ENCODE measurements around the gene BCAM. TPM values are rescaled to one million over a fixed set of nuclear protein-coding genes. Genes with fewer than 3 reads are reported as not detected.
A peak's percentile ranks its signal among the peaks of the same experiment; 100 is the strongest.
"Not testable (repeated sequence)": the region's sequence is repeated elsewhere in the genome, so short reads cannot be mapped to it uniquely, and the experiment has no call there.

The BCAM gene
- total and polyA plus RNA-seq, 2 donors = 35.3 to 77.4 TPM

DNA sequence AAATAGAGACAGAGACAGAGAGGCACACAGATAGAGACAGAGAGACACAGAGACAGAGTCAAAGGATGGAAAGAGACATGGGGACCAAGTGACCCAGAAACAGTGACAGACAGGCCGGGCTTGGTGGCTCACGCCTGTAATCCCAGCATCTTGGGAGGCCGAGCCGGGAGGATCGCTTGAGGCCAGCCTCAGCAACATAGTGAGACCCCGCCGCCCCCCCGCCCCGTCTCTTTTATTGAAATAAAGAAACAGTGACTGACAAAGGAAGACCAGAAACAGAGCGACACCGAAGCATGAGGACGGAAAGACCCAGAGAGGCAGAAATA is 36.3 kb downstream of the BCAM start:
- 10% methylated on average over 12 of the region's 12 CpGs for WGBS
- no peak for DNase-seq (ENCODE audit: extremely low spot score)
- no peak overlapping the region for H3K4me3 ChIP-seq (ENCODE audit: low read depth, low read length)

DNA sequence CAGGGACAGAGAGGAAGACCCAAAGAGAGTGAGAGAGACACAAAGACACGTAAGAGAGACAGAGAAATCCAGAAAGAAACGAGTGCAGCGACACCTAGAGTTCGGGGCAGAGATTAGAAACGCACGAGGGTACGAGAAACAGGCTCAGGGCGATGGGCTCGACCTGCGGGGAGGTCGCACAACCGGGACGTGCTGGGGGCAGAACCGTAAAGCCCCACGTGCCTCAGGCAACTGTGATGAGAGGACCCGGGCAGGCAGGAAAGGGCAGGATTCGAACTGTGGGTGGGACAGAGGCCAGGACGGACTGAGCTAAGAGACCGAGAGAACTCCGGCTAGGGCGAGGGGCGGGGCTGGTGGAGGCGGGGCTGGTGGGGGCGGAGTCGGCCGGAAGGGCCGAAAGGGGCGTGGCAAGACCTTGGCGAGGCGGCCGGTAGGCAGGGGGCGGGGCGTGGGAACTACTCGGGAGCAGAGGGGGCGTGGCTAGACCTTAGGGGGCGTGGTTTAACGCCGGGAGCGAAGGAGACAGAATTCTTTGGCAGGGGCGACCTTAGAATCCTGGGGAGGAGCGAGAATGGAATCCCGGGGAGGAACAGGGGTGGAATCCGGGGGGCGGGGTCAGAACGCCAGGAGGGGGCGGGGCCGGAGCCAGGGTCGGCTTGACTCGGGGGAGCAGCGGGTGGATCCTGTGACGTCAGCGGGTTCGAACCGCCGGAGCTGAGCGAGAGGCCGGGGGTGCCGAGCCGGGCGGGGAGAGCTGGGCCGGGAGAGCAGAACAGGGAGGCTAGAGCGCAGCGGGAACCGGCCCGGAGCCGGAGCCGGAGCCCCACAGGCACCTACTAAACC is 36.9 kb downstream of the BCAM start, which contains the start of gene NECTIN2:
NECTIN2 (plus strand) TSS at position 686 of the 843 bp plus-strand sequence. CDS start 229 bp downstream, outside the sequence.
- DNase-seq (ENCODE audit: extremely low spot score) = peak; percentile 98
- peak within 1 kb of the TSS; percentile 95 for H3K4me3 ChIP-seq (ENCODE audit: low read depth, low read length)
- 1% methylated on average over 67 of the region's 67 CpGs for WGBS
- peak within 1 kb of the TSS; percentile 88 for H3K27ac ChIP-seq (ENCODE audit: low read depth)
- H3K36me3 ChIP-seq (ENCODE audit: insufficient read depth) = no peaks in the 10 kb centered on the region
- H3K4me1 ChIP-seq (ENCODE audit: insufficient read depth) = no peaks in the 10 kb centered on the region

More for the DNA sequence above, 36.3 kb downstream of the BCAM start:
- H3K27ac ChIP-seq (ENCODE audit: low read depth) = no peak overlapping the region
- H3K36me3 ChIP-seq (ENCODE audit: insufficient read depth) = no peaks in the 10 kb centered on the region
- no peaks in the 10 kb centered on the region for H3K4me1 ChIP-seq (ENCODE audit: insufficient read depth)

DNA sequence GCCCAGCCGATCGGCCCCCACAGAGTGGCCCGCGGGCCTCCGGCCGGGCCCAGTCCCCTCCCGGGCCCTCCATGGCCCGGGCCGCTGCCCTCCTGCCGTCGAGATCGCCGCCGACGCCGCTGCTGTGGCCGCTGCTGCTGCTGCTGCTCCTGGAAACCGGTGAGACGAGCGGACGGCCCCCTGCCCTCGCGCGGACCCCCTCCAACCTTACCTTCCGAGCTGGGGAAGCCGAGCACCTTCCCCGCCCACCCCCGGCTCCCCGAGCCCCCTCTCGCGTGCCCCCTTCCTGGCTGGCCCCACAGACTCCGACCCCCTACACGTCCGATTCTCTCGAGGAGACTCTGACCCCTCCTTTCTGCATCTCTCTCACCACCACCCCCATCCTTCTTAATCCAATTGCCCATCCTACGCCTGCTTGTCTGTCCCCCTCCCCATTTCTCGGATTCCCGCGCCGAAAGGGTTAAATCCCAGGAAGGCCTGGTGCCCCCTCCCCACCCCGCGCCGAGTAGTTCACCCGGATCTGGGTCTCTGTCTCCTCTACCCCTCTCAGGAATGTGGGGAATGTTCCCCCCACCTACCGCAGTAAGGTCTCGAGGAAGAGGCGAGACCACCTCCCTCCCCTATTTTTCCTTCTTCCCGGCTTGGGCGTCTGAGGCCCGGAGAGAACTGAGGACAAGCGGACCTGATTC is 37.7 kb downstream of the BCAM start:
- Histone ChIP-seq H3K36me3 (ENCODE audit: insufficient read depth) (no peaks in the 10 kb centered on the region), H3K4me3 (ENCODE audit: low read depth, low read length) (peak overlapping the region; percentile 95), H3K4me1 (ENCODE audit: insufficient read depth) (no peaks in the 10 kb centered on the region), H3K27ac (ENCODE audit: low read depth) (peak overlapping the region; percentile 78)
- DNase-seq (ENCODE audit: extremely low spot score) = peak; percentile 23
- 1% methylated on average over 51 of the region's 51 CpGs for WGBS

DNA sequence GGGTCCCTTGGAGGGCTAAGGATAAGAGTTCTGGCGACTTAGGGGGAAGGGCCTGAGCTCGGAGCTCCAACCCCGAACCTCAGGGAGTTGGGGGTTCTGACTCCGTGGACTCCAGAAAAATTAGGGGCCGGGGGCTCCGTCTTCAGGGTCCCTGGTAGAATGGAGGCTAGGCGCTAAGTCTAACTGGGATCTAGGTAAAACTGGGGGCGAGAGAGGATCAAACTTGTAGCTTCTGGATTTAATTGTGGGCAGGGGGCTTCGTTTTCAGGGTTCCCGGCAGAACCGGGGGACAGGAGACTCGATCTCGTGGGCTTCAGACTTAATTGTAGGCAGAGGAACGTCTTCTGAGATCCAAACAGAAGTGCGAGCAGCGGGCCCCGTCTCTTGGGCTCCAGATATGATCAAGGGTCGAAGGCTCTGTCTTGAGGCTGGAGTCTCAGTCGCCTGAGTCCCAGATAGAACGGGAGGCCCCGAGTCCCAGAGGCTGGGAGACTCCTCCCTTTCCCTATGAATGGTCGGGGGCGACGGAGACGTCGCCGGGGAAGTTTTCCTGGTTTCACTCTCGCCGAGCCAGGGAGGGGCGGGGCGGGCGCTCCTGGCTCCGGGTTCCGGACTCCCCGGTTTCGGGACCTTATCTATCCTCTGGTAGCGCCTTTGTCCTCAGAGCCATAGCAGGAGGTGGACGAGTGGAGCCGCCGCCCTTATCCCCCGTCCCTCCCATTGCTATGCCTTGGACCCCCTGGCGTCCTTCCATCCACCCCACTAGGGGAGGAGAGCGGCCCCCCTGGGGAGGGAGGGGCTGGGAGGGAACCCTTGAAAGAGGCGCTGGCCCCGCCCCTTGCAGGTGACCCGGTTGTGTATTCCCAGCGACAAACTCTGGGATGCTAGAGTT is 38.5 kb downstream of the BCAM start:
- peak overlapping the region; percentile 88 for H3K27ac ChIP-seq (ENCODE audit: low read depth)
- peak; percentile 31 for DNase-seq (ENCODE audit: extremely low spot score)
- H3K36me3 ChIP-seq (ENCODE audit: insufficient read depth) = no peaks in the 10 kb centered on the region
- 1% methylated on average over 47 of the region's 47 CpGs for WGBS
- H3K4me3 ChIP-seq (ENCODE audit: low read depth, low read length) = peak overlapping the region; percentile 95
- H3K4me1 ChIP-seq (ENCODE audit: insufficient read depth) = no peaks in the 10 kb centered on the region

DNA sequence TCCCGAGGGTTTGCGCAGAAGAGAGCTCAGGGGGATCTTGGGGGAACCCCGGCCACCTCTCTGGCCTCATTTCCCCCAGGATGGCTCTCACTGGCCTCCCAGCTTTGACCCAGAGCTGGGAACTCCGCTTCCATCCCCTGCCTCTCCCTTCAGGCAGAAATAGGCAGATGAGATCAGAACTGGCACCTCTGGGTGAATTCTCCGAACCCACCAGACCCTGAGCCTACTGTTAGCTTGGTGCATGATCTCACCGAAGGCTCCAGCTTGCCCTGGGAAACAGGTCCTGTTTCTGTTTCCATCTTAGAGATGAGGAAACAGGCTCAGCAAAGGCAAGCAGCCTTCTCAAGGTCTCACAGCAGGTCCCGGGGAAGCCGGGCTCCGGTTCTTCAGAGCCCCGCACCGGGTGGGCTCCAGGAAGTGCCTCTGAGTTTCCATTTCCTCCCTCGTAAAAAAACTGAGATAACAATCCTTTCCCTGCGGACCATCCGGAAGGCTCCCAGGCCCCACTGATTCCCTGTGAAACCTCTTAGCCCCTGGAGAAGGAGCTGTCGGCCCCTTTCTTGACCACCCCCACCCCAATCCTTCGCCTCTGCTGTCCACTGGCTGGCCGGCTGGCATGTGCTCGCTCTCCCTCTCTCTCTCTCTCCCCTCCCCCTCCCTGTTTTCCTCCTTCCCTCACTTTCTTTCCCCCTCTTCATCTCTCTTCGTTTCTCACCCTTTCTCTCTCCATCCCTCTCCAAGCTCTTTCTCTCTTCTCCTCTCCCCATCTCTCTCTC is 39.3 kb downstream of the BCAM start:
- peak overlapping the region; percentile 88 for H3K27ac ChIP-seq (ENCODE audit: low read depth)
- H3K36me3 ChIP-seq (ENCODE audit: insufficient read depth) = no peaks in the 10 kb centered on the region
- peak overlapping the region; percentile 95 for H3K4me3 ChIP-seq (ENCODE audit: low read depth, low read length)
- DNase-seq (ENCODE audit: extremely low spot score) = peak; percentile 31
- no peaks in the 10 kb centered on the region for H3K4me1 ChIP-seq (ENCODE audit: insufficient read depth)
- 12% methylated on average over 19 of the region's 19 CpGs for WGBS

DNA sequence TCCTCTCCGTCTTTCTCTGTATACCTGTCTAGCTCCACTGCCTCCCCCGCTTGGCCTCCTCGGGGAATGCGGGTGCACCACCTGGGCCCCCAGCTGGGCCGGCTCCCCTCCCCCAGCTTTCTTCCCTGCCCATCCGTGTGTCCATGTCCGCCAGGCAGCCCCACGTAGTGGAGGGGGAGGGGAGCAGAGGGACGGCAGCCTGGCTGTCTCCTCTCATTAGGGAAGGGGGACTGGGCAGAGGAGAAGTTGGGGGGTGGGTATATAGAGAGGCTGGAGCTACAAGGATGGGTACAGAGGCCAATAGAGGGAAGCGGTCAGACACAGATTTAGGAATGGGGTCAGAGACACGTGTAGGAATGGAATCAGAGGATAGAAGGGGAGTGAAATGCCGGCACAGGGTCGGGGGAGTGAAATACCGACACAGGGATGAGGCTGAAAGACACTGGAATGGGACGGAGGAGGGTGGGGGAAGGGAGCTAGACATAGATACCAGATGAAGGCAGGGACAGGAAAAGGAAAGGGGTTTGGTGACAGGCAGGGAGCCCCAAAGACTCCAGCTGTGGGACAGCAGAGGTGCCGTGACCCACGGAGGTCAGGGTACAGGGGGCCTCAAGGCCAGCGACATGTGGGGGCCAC is 40.0 kb downstream of the BCAM start:
- Histone ChIP-seq H3K36me3 (ENCODE audit: insufficient read depth) (no peaks in the 10 kb centered on the region), H3K4me3 (ENCODE audit: low read depth, low read length) (peak overlapping the region; percentile 95), H3K4me1 (ENCODE audit: insufficient read depth) (no peaks in the 10 kb centered on the region), H3K27ac (ENCODE audit: low read depth) (peak overlapping the region; percentile 19)
- 24% methylated on average over 18 of the region's 18 CpGs for WGBS
- DNase-seq (ENCODE audit: extremely low spot score) = no peak

DNA sequence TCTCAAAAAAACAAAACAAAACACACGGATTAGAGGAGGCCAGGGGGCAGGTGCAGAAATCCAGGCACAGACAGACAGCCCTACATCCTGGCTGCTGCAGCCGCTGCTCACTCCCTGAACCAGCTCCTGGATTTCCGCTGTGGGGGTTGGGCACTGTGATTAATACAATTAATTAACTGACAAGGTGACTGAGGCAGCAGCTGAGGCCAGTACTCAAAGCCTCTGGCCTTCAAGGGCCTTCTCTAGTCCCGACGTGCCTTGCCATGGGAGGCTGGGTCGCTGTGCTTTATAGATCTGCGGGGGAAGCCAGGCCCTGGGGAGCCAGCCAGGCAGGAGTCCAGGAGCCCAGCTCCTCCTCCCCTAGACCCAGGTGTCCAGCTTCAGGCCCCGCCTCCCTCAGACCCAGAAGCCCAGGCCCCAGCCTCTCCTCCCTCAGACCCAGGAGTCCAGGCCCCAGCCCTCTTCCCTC is 41.8 kb downstream of the BCAM start:
- Histone ChIP-seq H3K36me3 (ENCODE audit: insufficient read depth) (no peaks in the 10 kb centered on the region), H3K4me1 (ENCODE audit: insufficient read depth) (no peaks in the 10 kb centered on the region), H3K4me3 (ENCODE audit: low read depth, low read length) (no peak overlapping the region), H3K27ac (ENCODE audit: low read depth) (no peak overlapping the region)
- WGBS = 61% methylated on average over 8 of the region's 8 CpGs
- no peak for DNase-seq (ENCODE audit: extremely low spot score)

DNA sequence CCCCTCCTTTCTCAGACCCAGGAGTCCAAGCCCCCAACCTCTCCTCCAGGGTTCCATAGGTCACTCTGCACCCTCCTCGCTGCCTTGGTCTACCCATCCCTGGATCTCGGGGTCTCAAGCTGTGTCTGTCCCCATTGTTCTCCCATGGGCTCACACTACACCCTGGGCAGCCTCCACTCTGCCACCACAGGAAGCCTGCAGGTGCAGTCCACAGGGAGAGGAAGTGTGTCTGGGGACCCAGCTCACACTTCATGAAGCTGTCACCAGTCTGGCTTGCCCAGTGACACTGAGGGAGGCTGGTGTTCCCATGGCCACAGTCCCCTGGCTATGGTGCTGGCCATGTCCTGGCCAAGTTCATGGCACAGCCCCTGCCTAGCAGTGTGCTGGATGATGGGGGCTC is 42.5 kb downstream of the BCAM start:
- whole genome bisulfite sequencing = 81% methylated on average over 2 of the region's 2 CpGs
- H3K27ac ChIP-seq (ENCODE audit: low read depth) = no peak overlapping the region
- DNase-seq (ENCODE audit: extremely low spot score) = no peak
- no peaks in the 10 kb centered on the region for H3K4me1 ChIP-seq (ENCODE audit: insufficient read depth)
- no peaks in the 10 kb centered on the region for H3K36me3 ChIP-seq (ENCODE audit: insufficient read depth)
- H3K4me3 ChIP-seq (ENCODE audit: low read depth, low read length) = no peak overlapping the region

DNA sequence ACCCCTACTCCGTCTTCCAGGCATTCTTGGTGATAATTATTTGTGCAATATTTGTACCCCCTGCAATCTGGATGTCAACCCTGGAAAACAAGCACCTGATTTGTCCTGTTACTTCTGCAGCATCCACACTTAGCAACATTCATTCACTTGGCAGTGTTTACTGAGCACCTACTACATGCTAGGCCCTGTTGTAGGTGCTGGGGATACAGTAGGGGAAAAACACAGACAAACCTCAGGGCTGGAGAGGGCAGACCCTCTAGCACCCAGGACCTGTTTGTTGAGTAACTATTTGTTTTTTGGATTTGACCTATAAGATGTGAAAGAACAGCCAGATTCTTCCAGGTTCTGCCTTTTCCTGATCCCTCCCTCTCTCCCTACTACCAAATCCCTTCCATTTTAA is 46.7 kb downstream of the BCAM start:
- 98% methylated on average over 1 of the region's 1 CpG for WGBS
- Histone ChIP-seq H3K4me1 (ENCODE audit: insufficient read depth) (no peaks in the 10 kb centered on the region), H3K36me3 (ENCODE audit: insufficient read depth) (no peaks in the 10 kb centered on the region), H3K27ac (ENCODE audit: low read depth) (no peak overlapping the region), H3K4me3 (ENCODE audit: low read depth, low read length) (no peak overlapping the region)
- no peak for DNase-seq (ENCODE audit: extremely low spot score)

DNA sequence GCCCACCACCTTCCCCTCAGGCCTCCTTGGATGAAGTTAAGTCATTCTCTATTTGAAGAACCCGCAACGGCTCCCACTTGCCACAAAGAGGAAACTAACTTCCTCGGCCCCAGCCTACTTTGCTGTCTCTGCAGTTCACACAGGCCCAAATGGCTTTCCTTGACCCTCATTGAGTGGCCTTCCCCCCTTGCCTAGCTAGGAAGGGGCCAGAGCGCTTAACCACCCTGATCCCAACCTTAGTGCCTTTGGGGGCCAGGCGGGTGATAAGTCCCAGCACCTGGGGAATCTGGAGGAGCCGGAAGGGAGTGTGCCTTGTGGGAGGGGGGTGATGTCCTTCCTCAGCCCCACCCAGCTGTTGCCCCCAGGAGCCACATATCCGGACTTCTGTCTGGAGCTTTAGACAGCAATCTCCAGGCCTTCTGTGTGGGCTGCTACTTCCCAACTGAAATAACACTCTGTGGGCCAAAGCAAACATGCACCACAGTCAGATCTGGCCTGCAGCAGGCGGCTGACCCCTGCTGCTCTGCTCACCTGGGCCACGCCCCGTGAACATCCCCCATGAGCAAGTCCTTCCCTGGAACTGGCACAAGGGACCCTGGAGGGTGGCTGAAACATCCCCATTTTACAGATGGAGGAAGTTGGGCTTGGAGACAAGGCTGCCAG is 47.6 kb downstream of the BCAM start:
- WGBS = 70% methylated on average over 10 of the region's 10 CpGs
- H3K27ac ChIP-seq (ENCODE audit: low read depth) = no peak overlapping the region

DNA sequence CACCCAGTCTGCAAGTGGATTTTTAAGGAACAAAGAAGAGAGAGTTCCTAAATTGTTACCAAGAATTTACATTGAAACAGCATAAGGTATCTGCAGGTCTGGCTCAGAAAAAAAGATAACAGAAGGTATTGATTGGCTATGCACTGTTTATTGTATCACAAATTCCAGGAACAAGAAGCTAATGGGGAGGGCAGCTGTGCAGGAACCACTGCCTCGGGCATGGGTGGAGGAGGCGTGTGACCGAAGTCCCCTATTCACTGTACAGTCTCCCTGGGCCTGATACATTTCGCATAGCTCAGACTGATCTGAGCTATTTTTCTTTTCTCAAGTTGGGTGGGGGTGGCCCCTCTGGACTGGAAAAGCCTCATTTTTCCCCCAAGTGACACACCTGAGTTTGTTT is 48.9 kb downstream of the BCAM start:
- H3K4me1 ChIP-seq (ENCODE audit: insufficient read depth) = no peaks in the 10 kb centered on the region
- 82% methylated on average over 4 of the region's 4 CpGs for WGBS
- no peak for DNase-seq (ENCODE audit: extremely low spot score)
- no peak overlapping the region for H3K27ac ChIP-seq (ENCODE audit: low read depth)
- no peak overlapping the region for H3K4me3 ChIP-seq (ENCODE audit: low read depth, low read length)
- H3K36me3 ChIP-seq (ENCODE audit: insufficient read depth) = no peaks in the 10 kb centered on the region

More for the DNA sequence above, 47.6 kb downstream of the BCAM start:
- no peaks in the 10 kb centered on the region for H3K36me3 ChIP-seq (ENCODE audit: insufficient read depth)
- no peak overlapping the region for H3K4me3 ChIP-seq (ENCODE audit: low read depth, low read length)
- no peak for DNase-seq (ENCODE audit: extremely low spot score)
- H3K4me1 ChIP-seq (ENCODE audit: insufficient read depth) = no peaks in the 10 kb centered on the region

DNA sequence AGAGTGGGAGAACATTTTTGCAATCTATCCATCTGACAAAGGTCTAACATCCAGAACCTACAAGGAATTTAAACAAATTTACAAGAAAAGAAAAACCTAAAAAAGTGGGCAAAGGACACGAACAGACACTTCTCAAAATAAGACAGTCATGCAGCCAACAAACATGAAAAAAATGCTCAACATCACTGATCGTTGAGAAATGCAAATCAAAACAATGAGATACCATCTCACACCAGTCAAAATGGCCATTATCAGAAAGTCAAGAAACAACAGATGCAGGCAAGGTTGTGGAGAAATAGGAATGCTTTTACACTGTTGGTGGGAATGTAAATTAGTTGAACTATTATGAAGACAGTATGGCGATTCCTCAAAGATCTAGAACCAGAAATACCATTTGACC is 52.7 kb downstream of the BCAM start:
- not testable (repeated sequence) for H3K4me1 ChIP-seq (ENCODE audit: insufficient read depth); H3K36me3 ChIP-seq (ENCODE audit: insufficient read depth); H3K4me3 ChIP-seq (ENCODE audit: low read depth, low read length); H3K27ac ChIP-seq (ENCODE audit: low read depth); DNase-seq (ENCODE audit: extremely low spot score)
- WGBS = 87% methylated on average over 3 of the region's 3 CpGs

Data from urinary bladder (tissue), 4 donors.